D721Med (cell line): ENCODE measurements around the gene NAT9.

Experiments
- DNase-seq: peaks from one replicate; pipeline ENCODE4 v3.0.0; 2011; ENCODE audit warnings: low spot score; ENCODE audit not compliant: insufficient read length
- FAIRE-seq: peaks from 2 replicates; lab custom pipeline; 2011; peaks lifted over from hg19 to GRCh38; lab: Jason Lieb, UNC
- CTCF ChIP-seq: IDR thresholded peaks from 2 replicates; pipeline ENCODE4 v1.5.1; 2012; ENCODE audit warnings: mild to moderate bottlenecking, control low read depth; ENCODE audit not compliant: insufficient read depth; ENCODE audit errors: missing control alignments

Gene NAT9

GRCh38 chr17:74810699-74811485 is 34.7 kb upstream of the NAT9 start:
- DNase-seq (no peak), FAIRE-seq (no peak)
- TF ChIP-seq CTCF = no peak

GRCh38 chr17:74808714-74809430 is 32.7 kb upstream of the NAT9 start:
- FAIRE-seq = no peak
- DNase-seq = no peak
- no peak for TF ChIP-seq CTCF

DNA sequence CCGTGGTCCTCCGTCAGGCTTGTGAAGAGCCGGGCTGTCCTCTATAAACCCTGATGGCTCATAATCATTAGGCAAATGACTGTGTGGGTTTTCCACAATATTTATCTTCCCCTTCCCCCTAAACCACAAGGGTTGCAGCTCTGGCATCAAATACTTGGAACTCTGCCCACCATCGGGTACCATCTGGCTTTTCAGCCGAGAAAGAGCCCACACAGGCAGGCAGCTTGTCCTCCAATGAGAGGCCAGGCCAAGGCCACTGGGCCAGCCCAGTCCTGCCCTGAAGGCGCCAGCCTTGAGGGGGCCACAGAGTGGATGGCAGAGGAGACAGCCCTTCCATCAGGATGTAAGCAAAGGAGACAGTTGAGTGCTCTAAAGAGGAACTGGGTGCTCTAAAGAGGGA is 31.8 kb upstream of the NAT9 start:
- no peak for TF ChIP-seq CTCF
- FAIRE-seq = no peak

DNA sequence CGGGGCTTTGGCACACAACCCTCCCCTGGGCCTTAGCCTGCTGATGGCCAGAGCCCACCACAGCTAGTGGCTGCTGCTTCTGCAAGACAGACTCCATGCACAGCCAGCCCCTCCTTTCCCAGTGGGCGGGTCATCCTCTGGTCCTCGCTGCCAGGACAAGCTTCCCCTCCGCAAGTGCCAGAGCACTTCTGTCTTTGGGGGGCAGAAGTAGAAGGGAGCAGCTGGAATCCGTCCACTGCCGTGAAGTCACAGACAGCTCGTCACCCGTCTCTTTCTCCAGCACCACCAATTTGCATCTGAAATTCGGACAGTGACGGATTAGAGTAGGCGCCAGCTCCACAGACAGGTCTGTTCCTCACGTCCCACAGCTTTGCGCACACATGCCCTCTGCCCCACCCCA is 31.3 kb upstream of the NAT9 start:
- TF ChIP-seq CTCF = no peak
- DNase-seq (no peak), FAIRE-seq (no peak)

More for the DNA sequence above, 31.8 kb upstream of the NAT9 start:
- no peak for DNase-seq

GRCh38 chr17:74806334-74806733 is 30.2 kb upstream of the NAT9 start:
- DNase-seq (no peak), FAIRE-seq (no peak)
- no peak for TF ChIP-seq CTCF

GRCh38 chr17:74805591-74805991 is 29.4 kb upstream of the NAT9 start:
- DNase-seq (no peak), FAIRE-seq (no peak)
- no peak for TF ChIP-seq CTCF

GRCh38 chr17:74804683-74805082 is 28.5 kb upstream of the NAT9 start:
- no peak for DNase-seq
- TF ChIP-seq CTCF = no peak
- no peak for FAIRE-seq
